ENCODE data around the gene MAP3K3. TPM values are rescaled to one million over a fixed set of nuclear protein-coding genes. Genes with fewer than 3 reads are reported as not detected.

MAP3K3 gene
- total RNA-seq, 3 donors from 2014 or later (not counting 1 experiment from before 2014, with no cell fraction given): 82.0 to 89.2 (median 88.5) TPM

DNA sequence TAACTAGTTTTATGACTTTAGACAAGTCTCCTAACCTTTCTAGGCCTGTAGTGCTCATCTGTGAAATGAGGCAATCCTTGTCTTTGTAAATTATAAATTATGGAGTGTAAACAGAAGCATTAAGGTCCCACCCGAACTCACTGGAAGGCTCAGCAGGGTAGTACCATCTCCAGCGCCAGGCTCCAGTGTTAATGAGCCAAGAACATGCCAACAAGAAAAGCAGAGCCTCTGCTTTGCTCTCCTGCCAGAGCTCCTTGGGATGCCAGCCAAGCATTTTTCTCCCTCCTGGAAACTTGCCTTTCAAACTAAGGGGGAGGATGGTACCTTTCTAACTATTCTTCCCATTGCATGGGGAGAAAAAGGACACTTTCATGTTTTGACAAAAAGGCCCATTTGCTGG lies 62.8 kb downstream of the MAP3K3 start:
- H3K9me3 Mint-ChIP-seq: no peaks in the 10 kb centered on the region
- no peaks in the 10 kb centered on the region for H3K4me1 ChIP-seq (ENCODE audit: control insufficient read depth, insufficient read depth, low read length)
- H3K27ac ChIP-seq (ENCODE audit: low read length): no peak overlapping the region
- no peaks in the 10 kb centered on the region for H3K9me3 ChIP-seq (ENCODE audit: control insufficient read depth, insufficient read depth, low read length)
- DNase-seq (no peak), ATAC-seq (no peak)
- no peaks in the 10 kb centered on the region for H3K4me1 Mint-ChIP-seq
- WGBS (ENCODE audit: insufficient coverage): 98% methylated on average over 2 of the region's 2 CpGs
- intact Hi-C loops (cut with micrococcal nuclease): no loop called here
- TF ChIP-seq, protein P1, sequence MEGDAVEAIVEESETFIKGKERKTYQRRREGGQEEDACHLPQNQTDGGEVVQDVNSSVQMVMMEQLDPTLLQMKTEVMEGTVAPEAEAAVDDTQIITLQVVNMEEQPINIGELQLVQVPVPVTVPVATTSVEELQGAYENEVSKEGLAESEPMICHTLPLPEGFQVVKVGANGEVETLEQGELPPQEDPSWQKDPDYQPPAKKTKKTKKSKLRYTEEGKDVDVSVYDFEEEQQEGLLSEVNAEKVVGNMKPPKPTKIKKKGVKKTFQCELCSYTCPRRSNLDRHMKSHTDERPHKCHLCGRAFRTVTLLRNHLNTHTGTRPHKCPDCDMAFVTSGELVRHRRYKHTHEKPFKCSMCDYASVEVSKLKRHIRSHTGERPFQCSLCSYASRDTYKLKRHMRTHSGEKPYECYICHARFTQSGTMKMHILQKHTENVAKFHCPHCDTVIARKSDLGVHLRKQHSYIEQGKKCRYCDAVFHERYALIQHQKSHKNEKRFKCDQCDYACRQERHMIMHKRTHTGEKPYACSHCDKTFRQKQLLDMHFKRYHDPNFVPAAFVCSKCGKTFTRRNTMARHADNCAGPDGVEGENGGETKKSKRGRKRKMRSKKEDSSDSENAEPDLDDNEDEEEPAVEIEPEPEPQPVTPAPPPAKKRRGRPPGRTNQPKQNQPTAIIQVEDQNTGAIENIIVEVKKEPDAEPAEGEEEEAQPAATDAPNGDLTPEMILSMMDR (IDR thresholded peaks at IDR 0.05): no peak
- peaks cover 8% of the 10 kb centered on the region for H3K36me3 Mint-ChIP-seq
- H3K27me3 Mint-ChIP-seq (ENCODE audit: low read depth in 2 of 2): no peaks in the 10 kb centered on the region
- H3K27me3 ChIP-seq (ENCODE audit: control insufficient read depth, insufficient read depth, low read length): no peaks in the 10 kb centered on the region
- no peak overlapping the region for H3K4me3 ChIP-seq (ENCODE audit: low read length)
- H3K36me3 ChIP-seq (ENCODE audit: control insufficient read depth, insufficient read depth, low read length): peaks cover 68% of the 10 kb centered on the region
- H3K4me3 Mint-ChIP-seq: no peak overlapping the region
- no peak overlapping the region for H3K27ac Mint-ChIP-seq

GRCh38 chr17:63685578-63685977 lies 63.4 kb downstream of the MAP3K3 start:
- H3K36me3 ChIP-seq (ENCODE audit: control insufficient read depth, insufficient read depth, low read length): peaks cover 72% of the 10 kb centered on the region
- no peak overlapping the region for H3K27ac Mint-ChIP-seq

DNA sequence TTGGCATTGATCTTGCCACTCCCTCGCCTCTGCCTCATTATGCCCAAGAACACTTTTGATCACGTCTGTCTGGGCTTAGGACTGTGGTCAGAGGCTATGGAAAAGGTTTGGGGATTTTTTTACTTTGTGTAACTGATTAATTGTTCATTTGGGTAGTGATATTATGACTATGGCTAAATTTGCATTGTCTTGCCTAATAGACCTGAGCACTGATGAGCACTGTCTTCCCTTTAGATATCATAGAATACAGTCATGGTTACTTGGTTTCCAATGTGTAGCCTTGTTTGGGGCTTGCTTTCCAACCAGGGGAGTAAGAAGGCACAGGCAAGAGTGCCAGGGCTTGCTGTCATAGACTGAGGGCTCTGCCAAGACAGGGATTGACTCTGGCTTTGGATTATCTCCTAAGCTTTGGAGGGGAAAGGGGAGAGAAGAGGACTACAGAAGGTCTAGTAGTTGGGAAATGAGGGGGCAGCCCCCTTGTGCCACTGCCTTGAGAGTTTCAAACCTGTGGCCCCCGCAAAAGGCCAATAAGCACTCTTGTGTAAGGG lies 64.0 kb downstream of the MAP3K3 start:
- no peak for ATAC-seq
- no peak overlapping the region for H3K27ac ChIP-seq (ENCODE audit: low read length)
- Mint-ChIP-seq H3K27me3 (ENCODE audit: low read depth in 2 of 2) (no peaks in the 10 kb centered on the region), H3K4me1 (peaks cover 0 to 4% of the 10 kb centered on the region in 2 donors), H3K4me3 (no peak overlapping the region), H3K27ac (no peak overlapping the region), H3K36me3 (peaks cover 8% of the 10 kb centered on the region), H3K9me3 (no peaks in the 10 kb centered on the region)
- H3K4me1 ChIP-seq (ENCODE audit: control insufficient read depth, insufficient read depth, low read length): no peaks in the 10 kb centered on the region
- H3K4me3 ChIP-seq (ENCODE audit: low read length): no peak overlapping the region
- intact Hi-C loops (cut with micrococcal nuclease): no loop called here
- no peaks in the 10 kb centered on the region for H3K9me3 ChIP-seq (ENCODE audit: control insufficient read depth, insufficient read depth, low read length)
- peaks cover 77% of the 10 kb centered on the region for H3K36me3 ChIP-seq (ENCODE audit: control insufficient read depth, insufficient read depth, low read length)
- no peaks in the 10 kb centered on the region for H3K27me3 ChIP-seq (ENCODE audit: control insufficient read depth, insufficient read depth, low read length)
- no peak for DNase-seq
- WGBS (ENCODE audit: insufficient coverage): 87% methylated on average over 3 of the region's 3 CpGs
- TF ChIP-seq, protein P1 (IDR thresholded peaks at IDR 0.05): no peak

More at GRCh38 chr17:63685578-63685977, 63.4 kb downstream of the MAP3K3 start:
- intact Hi-C loops (cut with micrococcal nuclease): no loop called here
- Mint-ChIP-seq H3K4me1 (no peaks in the 10 kb centered on the region), H3K27me3 (ENCODE audit: low read depth in 2 of 2) (no peaks in the 10 kb centered on the region), H3K9me3 (no peaks in the 10 kb centered on the region), H3K4me3 (no peak overlapping the region), H3K36me3 (peaks cover 8% of the 10 kb centered on the region)
- no peaks in the 10 kb centered on the region for H3K4me1 ChIP-seq (ENCODE audit: control insufficient read depth, insufficient read depth, low read length)
- TF ChIP-seq, protein P1 (IDR thresholded peaks at IDR 0.05): no peak
- H3K9me3 ChIP-seq (ENCODE audit: control insufficient read depth, insufficient read depth, low read length): no peaks in the 10 kb centered on the region
- DNase-seq: no peak
- no peak overlapping the region for H3K4me3 ChIP-seq (ENCODE audit: low read length)
- ATAC-seq: no peak
- no CpG with 5 or more reads among the region's 3 CpGs for WGBS (ENCODE audit: insufficient coverage)
- H3K27me3 ChIP-seq (ENCODE audit: control insufficient read depth, insufficient read depth, low read length): no peaks in the 10 kb centered on the region
- H3K27ac ChIP-seq (ENCODE audit: low read length): no peak overlapping the region
